Mononuclear cell (primary cell): ENCODE data around the gene SERP1. TPM values are rescaled to one million over a fixed set of nuclear protein-coding genes. Genes with fewer than 3 reads are reported as not detected.
A peak's percentile ranks its signal among the peaks of the same experiment; 100 is the strongest.

Experiments used
- H3K27me3 ChIP-seq: 2 replicates; pipeline ENCODE4 v1.6.0; 2011; ENCODE audit warnings: low read length, control low read depth; ENCODE audit not compliant: insufficient read depth
- H3K4me1 ChIP-seq: 2 replicates; pipeline ENCODE4 v1.5.1; 2011; ENCODE audit warnings: mild to moderate bottlenecking, low read length, control low read depth; ENCODE audit not compliant: insufficient read depth
- H3K4me3 ChIP-seq: 2 replicates; pipeline ENCODE4 v1.5.1; 2011; ENCODE audit warnings: mild to moderate bottlenecking, low read length, moderate library complexity
- H3K9me3 ChIP-seq: 2 replicates; pipeline ENCODE4 v1.5.1; 2011; ENCODE audit warnings: low read depth, mild to moderate bottlenecking, control low read depth, low read length
- total RNA-seq: library from RNA; depleted of rRNA; stranded (reverse); fragments of >200 nt; gene quantifications from one replicate; pipeline ENCODE4 v1.2.3, GENCODE V29; 2012

SERP1 gene
- total RNA-seq, 1 donor = 261 TPM

DNA sequence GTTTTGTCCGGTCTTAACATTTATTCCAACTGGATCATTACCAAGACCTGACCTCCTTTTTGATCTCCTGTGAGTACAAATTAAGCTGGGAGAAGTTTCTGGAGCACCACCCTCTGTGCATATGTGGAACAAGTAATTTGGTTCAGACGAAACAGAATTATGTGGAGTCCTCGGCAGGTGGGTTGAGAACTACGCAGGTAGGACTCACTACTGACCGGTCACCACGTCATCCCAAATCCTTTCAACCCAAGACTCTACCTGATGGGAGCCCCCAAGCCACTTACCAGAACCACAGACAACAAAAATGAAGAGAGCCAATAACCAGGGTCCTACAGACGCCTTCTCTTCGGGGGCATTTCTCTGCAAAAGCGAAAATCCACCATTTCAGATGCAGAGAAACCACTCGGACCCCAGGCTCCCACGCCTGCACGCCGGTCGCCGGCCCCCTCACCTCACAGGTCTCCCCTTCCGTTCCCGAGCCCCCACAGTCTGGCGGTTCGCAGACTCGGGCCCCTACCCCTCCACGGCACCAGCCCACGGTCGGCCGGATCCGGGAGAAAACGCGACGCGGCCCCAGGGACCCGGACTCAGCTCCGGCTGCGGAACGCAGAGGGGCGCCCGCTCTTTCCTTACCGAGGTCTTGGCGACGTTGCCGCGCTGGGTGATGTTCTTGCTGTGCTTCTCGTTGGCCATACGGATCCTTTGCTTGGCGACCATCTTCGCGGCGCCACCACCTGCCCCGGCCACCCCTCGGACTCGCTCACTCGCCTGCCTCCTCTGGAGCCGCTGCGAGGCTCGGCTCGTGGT, 674 bp downstream of the SERP1 start:
- H3K4me3 ChIP-seq = peak overlapping the region; percentile 74
- H3K9me3 ChIP-seq = no peaks in the 10 kb centered on the region
- peaks cover 27% of the 10 kb centered on the region for H3K4me1 ChIP-seq
- no peaks in the 10 kb centered on the region for H3K27me3 ChIP-seq

DNA sequence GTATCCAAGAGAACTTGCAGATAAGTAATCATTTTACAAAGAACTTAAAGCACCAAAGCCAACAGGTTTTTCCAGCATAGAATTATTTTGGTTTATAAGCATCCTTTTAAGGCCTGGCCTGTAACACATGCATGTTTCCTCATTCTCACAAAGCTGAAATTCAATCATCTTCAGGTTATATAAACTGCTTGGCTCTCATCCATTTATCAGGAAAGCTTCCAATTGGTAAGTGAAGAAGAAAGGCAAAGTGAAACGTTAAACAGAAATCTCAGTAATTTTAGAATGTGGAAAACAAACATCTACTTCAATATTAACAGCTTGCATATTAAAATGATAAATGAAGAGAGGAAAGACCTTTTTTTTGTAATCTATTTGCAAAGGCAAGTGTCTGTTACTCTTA, 1.6 kb downstream of the SERP1 start:
- H3K4me1 ChIP-seq = peaks cover 31% of the 10 kb centered on the region
- H3K27me3 ChIP-seq = no peaks in the 10 kb centered on the region
- H3K4me3 ChIP-seq = peak overlapping the region; percentile 74
- no peaks in the 10 kb centered on the region for H3K9me3 ChIP-seq

DNA sequence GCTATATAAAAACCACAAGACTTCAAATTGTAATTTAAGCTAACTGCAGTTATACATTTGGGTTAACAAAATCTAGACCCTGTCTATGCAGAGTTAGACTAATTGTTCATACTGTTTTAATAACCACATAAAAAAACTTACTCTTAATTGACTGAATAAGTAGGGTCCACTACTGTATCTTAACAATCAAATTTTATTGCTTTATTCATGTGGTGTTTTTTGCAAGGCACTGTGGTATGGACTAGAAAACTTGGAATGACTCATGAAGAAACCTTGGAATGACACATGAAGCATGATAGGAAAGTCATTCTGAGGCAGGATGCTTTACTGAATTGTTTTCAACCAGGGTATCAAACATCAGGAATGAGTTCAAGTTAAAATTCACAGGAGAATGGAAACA, 2.3 kb downstream of the SERP1 start:
- H3K4me1 ChIP-seq = peaks cover 31% of the 10 kb centered on the region
- no peaks in the 10 kb centered on the region for H3K27me3 ChIP-seq
- H3K4me3 ChIP-seq = no peak overlapping the region
- H3K9me3 ChIP-seq = no peaks in the 10 kb centered on the region

GRCh38 chr3:150543531-150543930, 2.8 kb downstream of the SERP1 start:
- Histone ChIP-seq H3K4me1 (peaks cover 31% of the 10 kb centered on the region), H3K27me3 (no peaks in the 10 kb centered on the region), H3K9me3 (no peaks in the 10 kb centered on the region), H3K4me3 (no peak overlapping the region)

- H3K4me3 ChIP-seq = no peak overlapping the region
- no peaks in the 10 kb centered on the region for H3K9me3 ChIP-seq
- H3K27me3 ChIP-seq = no peaks in the 10 kb centered on the region
- peaks cover 27% of the 10 kb centered on the region for H3K4me1 ChIP-seq
Observed at GRCh38 chr3:150543128-150543527, 3.2 kb downstream of the SERP1 start.

- H3K4me1 ChIP-seq = peaks cover 16% of the 10 kb centered on the region
- no peaks in the 10 kb centered on the region for H3K27me3 ChIP-seq
- no peaks in the 10 kb centered on the region for H3K9me3 ChIP-seq
- no peak overlapping the region for H3K4me3 ChIP-seq
Observed at GRCh38 chr3:150540991-150541390, 5.3 kb downstream of the SERP1 start.

- no peak overlapping the region for H3K4me3 ChIP-seq
- no peaks in the 10 kb centered on the region for H3K9me3 ChIP-seq
- peaks cover 16% of the 10 kb centered on the region for H3K4me1 ChIP-seq
- H3K27me3 ChIP-seq = no peaks in the 10 kb centered on the region
Observed at GRCh38 chr3:150540297-150540696, 6.0 kb downstream of the SERP1 start.

- Histone ChIP-seq H3K4me1 (peaks cover 12% of the 10 kb centered on the region), H3K9me3 (no peaks in the 10 kb centered on the region)
Observed at GRCh38 chr3:150538324-150539208, 7.7 kb downstream of the SERP1 start.

DNA sequence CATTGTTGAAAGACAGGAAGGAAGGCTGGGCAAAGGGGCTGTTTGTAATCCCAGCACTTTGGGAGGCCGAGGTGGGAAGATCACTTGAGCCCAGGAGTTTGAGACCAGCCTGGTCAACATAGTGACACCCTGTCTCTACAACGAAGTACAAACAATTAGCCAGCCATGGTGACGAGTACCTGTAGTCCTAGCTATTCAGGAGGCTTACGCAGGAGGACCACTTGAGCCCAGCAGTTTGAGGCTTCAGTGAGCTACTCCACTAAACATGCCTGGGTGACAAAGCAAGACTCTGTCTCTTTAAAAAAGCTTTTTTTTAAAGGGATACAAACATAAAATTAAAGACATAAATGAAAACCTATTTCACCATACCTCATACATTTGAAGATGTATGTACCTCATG, 11.1 kb downstream of the SERP1 start:
- H3K9me3 ChIP-seq = no peaks in the 10 kb centered on the region
- H3K4me3 ChIP-seq = no peak overlapping the region

More at GRCh38 chr3:150538324-150539208, 7.7 kb downstream of the SERP1 start:
- Histone ChIP-seq H3K27me3 (no peaks in the 10 kb centered on the region), H3K4me3 (no peak overlapping the region)

GRCh38 chr3:150531775-150532174, 14.5 kb downstream of the SERP1 start:
- no peaks in the 10 kb centered on the region for H3K27me3 ChIP-seq
- no peaks in the 10 kb centered on the region for H3K4me1 ChIP-seq
- no peaks in the 10 kb centered on the region for H3K9me3 ChIP-seq
- no peak overlapping the region for H3K4me3 ChIP-seq

More for the DNA sequence above, 11.1 kb downstream of the SERP1 start:
- H3K4me1 ChIP-seq = no peaks in the 10 kb centered on the region
- no peaks in the 10 kb centered on the region for H3K27me3 ChIP-seq

DNA sequence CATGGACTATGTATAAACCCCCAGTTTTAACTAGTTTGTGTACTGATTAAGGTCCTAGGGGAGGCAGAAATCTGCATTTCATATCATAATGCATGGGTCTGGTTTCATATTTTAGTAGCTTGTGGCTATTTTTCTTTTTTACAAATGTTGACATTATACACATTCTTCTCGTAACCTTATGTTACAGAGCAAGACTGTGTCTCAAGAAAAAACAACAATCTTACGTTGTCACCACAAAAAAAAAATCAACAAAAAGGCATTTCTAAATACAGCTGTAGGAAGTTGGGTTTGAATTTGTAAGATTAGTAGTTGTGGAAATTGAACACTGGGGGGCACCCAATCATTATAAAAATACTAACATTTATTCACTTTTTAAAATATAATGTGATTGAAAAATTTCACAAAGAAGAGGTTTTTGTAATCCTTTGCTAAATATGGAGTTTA, 17.9 kb downstream of the SERP1 start:
- H3K27me3 ChIP-seq = no peaks in the 10 kb centered on the region
- no peaks in the 10 kb centered on the region for H3K4me1 ChIP-seq
- no peaks in the 10 kb centered on the region for H3K9me3 ChIP-seq
- no peak overlapping the region for H3K4me3 ChIP-seq

GRCh38 chr3:150527464-150528255, 18.6 kb downstream of the SERP1 start:
- no peak overlapping the region for H3K4me3 ChIP-seq
- H3K4me1 ChIP-seq = no peaks in the 10 kb centered on the region
- no peaks in the 10 kb centered on the region for H3K9me3 ChIP-seq
- H3K27me3 ChIP-seq = no peaks in the 10 kb centered on the region

DNA sequence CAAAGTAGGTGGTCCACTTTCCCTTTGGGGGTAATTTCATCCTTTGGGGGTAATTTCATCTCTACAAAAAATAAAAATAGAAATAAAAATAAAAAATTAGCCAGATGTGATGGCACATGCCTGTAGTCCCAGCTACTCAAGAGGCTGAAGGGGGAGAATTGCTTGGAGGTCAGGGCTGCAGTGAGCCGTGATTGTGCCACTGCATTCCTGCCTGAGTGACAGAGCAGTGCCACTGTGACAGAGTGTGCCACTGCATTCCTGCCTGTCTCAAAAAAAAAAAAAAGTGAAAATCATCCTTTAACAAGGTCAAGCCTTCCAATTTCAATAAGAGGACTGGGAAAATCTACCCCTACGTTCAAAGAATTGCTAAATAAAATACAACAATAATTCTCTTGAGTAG, 22.8 kb downstream of the SERP1 start:
- no peaks in the 10 kb centered on the region for H3K27me3 ChIP-seq
- no peaks in the 10 kb centered on the region for H3K4me1 ChIP-seq
- H3K4me3 ChIP-seq = no peak overlapping the region
- no peaks in the 10 kb centered on the region for H3K9me3 ChIP-seq

DNA sequence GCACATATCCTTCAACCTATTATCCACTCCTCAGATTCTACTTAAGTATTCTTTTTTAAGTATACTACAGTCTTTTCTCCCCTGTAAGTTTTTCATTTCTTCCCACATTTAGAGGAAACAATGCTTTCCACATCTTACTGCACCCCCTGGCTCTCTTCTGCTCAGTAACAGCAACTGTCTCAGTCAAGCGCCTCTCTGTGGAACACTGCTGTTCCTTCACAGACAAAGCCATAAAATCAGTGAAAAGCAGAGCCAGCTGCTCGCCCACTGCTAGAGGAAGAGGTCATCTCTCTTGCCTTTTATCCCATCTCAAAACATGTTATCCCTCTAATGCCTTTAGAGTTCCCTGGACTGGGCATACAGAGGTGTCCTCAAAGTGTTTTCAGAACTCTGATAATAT, 24.8 kb downstream of the SERP1 start:
- Histone ChIP-seq H3K4me1 (no peaks in the 10 kb centered on the region), H3K9me3 (no peaks in the 10 kb centered on the region), H3K27me3 (no peaks in the 10 kb centered on the region), H3K4me3 (no peak overlapping the region)

DNA sequence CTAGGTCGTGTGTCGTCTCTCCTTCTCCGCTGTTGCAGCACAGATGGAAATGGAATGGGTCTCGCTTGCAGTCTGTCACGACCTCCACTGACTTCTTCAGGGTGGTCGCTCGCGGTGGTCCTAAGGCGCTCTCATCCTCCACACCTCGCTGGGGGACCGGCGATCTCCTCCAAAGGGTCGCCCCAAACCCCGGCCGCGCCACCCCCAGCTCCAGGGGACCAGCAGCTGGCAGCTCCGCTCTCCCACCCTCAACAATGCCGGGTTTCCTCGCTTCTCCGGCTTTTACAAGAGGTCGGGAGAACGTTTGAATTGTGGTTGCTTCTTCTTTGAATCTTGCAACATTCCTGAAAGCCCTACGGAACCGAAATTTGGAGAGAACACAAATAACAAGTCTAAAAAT, 25.9 kb downstream of the SERP1 start:
- Histone ChIP-seq H3K27me3 (no peaks in the 10 kb centered on the region), H3K9me3 (no peaks in the 10 kb centered on the region), H3K4me3 (no peak overlapping the region), H3K4me1 (no peaks in the 10 kb centered on the region)
